Left ventricle myocardium inferior (tissue), 1 donor: ENCODE results near the gene TMEM232. TPM values are rescaled to one million over a fixed set of nuclear protein-coding genes. Genes with fewer than 3 reads are reported as not detected.

Experiments
- DNase-seq: peaks from one replicate; pipeline ENCODE4 v3.0.0-alpha.2; 2020
- H3K27ac ChIP-seq: fragments of 200-600 bp; replicated peaks from 2 replicates; pipeline ENCODE4 v1.8.0; 2021
- H3K27me3 ChIP-seq: fragments of 200-600 bp; 2 replicates; pipeline ENCODE4 v1.8.0; 2021; ENCODE audit warnings: low read depth
- H3K36me3 ChIP-seq: fragments of 200-600 bp; 2 replicates; pipeline ENCODE4 v1.8.0; 2021
- H3K4me1 ChIP-seq: fragments of 200-600 bp; 2 replicates; pipeline ENCODE4 v1.8.0; 2021
- H3K4me3 ChIP-seq: fragments of 200-600 bp; 2 replicates; pipeline ENCODE4 v1.8.0; 2021; ENCODE audit warnings: mild to moderate bottlenecking, moderate library complexity
- H3K9me3 ChIP-seq: fragments of 200-600 bp; replicated peaks from 2 replicates; pipeline ENCODE4 v1.8.0; 2021
- CTCF ChIP-seq: fragments of 200-600 bp; IDR thresholded peaks from 2 replicates; pipeline ENCODE4 v1.8.0; 2021; ENCODE audit warnings: antibody characterized with exemption, mild to moderate bottlenecking, borderline replicate concordance
- intact Hi-C: fragments of 100-400 bp; cut with micrococcal nuclease; formaldehyde crosslinking; loops from one replicate; pipeline ENCODE4 v1.11.0; 2022
- total RNA-seq: library from RNA; stranded (reverse); fragmentation: NEBNext Ultra II Directional; extraction: Animal tissue kit (Norgen Biotek cat#: 25700); gene quantifications from one replicate; pipeline ENCODE4 v1.2.1, GENCODE V29; 2021
- donor health status: DM: no; HTN: yes; CAD: no; lungs with severe emphysema.

Gene TMEM232
- total RNA-seq, 1 donor from 2014 or later, result 3.6 TPM

GRCh38 chr5:110512266-110512665 lies 214.2 kb downstream of the TMEM232 start:
- intact Hi-C loops, result no loop called here
- no peak for TF ChIP-seq CTCF
- no peaks in the 10 kb centered on the region for H3K27me3 ChIP-seq
- H3K9me3 ChIP-seq, result no peaks in the 10 kb centered on the region
- H3K36me3 ChIP-seq, result no peaks in the 10 kb centered on the region
- no peak overlapping the region for H3K27ac ChIP-seq
- DNase-seq, result no peak
- no peak overlapping the region for H3K4me3 ChIP-seq
- no peaks in the 10 kb centered on the region for H3K4me1 ChIP-seq

- Histone ChIP-seq H3K27ac (no peak overlapping the region), H3K9me3 (no peaks in the 10 kb centered on the region), H3K4me1 (no peaks in the 10 kb centered on the region), H3K27me3 (no peaks in the 10 kb centered on the region), H3K36me3 (no peaks in the 10 kb centered on the region), H3K4me3 (no peak overlapping the region)
- intact Hi-C loops, result no loop called here
- no peak for TF ChIP-seq CTCF
- DNase-seq, result no peak
Observed at GRCh38 chr5:110510146-110510545, 216.3 kb downstream of the TMEM232 start.

- no peak for TF ChIP-seq CTCF
- intact Hi-C loops, result no loop called here
- Histone ChIP-seq H3K4me3 (no peak overlapping the region), H3K36me3 (no peaks in the 10 kb centered on the region), H3K4me1 (no peaks in the 10 kb centered on the region), H3K9me3 (no peaks in the 10 kb centered on the region), H3K27me3 (no peaks in the 10 kb centered on the region), H3K27ac (no peak overlapping the region)
- no peak for DNase-seq
Observed at GRCh38 chr5:110507972-110508371, 218.5 kb downstream of the TMEM232 start.

- no peaks in the 10 kb centered on the region for H3K9me3 ChIP-seq
- H3K36me3 ChIP-seq, result no peaks in the 10 kb centered on the region
- intact Hi-C loops, result no loop called here
- H3K27ac ChIP-seq, result no peak overlapping the region
- H3K27me3 ChIP-seq, result no peaks in the 10 kb centered on the region
- H3K4me1 ChIP-seq, result no peaks in the 10 kb centered on the region
- DNase-seq, result no peak
- no peak for TF ChIP-seq CTCF
- no peak overlapping the region for H3K4me3 ChIP-seq
Observed at GRCh38 chr5:110506378-110506777, 220.1 kb downstream of the TMEM232 start.

GRCh38 chr5:110496276-110496675 lies 230.2 kb downstream of the TMEM232 start:
- Histone ChIP-seq H3K9me3 (no peaks in the 10 kb centered on the region), H3K4me3 (no peak overlapping the region), H3K36me3 (no peaks in the 10 kb centered on the region), H3K4me1 (no peaks in the 10 kb centered on the region), H3K27ac (no peak overlapping the region), H3K27me3 (no peaks in the 10 kb centered on the region)
- intact Hi-C loops, result no loop called here
- no peak for TF ChIP-seq CTCF
- no peak for DNase-seq

- Histone ChIP-seq H3K9me3 (no peaks in the 10 kb centered on the region), H3K36me3 (no peaks in the 10 kb centered on the region), H3K27ac (no peak overlapping the region), H3K4me1 (no peaks in the 10 kb centered on the region), H3K4me3 (no peak overlapping the region), H3K27me3 (no peaks in the 10 kb centered on the region)
- TF ChIP-seq CTCF, result no peak
- no peak for DNase-seq
- intact Hi-C loops, result no loop called here
Observed at GRCh38 chr5:110492446-110492845, 234.0 kb downstream of the TMEM232 start.
